RWPE1 (cell line): ENCODE results near the gene TTC28.

Experiments
- CTCF ChIA-PET: fragments of 350-600 bp; sonication (Branson Sonifier 250); formaldehyde crosslinking; extraction: SDS; loops from one replicate; lab custom pipeline; 2021; lab: Yijun Ruan, JAX
- POLR2A ChIA-PET: fragments of 400-600 bp; formaldehyde crosslinking; extraction: SDS; loops from one replicate; lab custom pipeline; 2020; ENCODE audit warnings: antibody characterized with exemption; ENCODE audit not compliant: low non-redundant PET; lab: Yijun Ruan, JAX
- DNase-seq: peaks from one replicate; pipeline ENCODE4 v3.0.0; 2012; ENCODE audit warnings: low spot score
- H3K27ac ChIP-seq: fragments of 450-650 bp; 2 replicates; pipeline ENCODE4 v1.5.1; 2017
- CTCF ChIP-seq: fragments of 450-650 bp; conservative IDR thresholded peaks from 2 replicates; pipeline ENCODE4 v1.5.1; 2017; ENCODE audit warnings: low read depth, mild to moderate bottlenecking

The TTC28 gene

DNA sequence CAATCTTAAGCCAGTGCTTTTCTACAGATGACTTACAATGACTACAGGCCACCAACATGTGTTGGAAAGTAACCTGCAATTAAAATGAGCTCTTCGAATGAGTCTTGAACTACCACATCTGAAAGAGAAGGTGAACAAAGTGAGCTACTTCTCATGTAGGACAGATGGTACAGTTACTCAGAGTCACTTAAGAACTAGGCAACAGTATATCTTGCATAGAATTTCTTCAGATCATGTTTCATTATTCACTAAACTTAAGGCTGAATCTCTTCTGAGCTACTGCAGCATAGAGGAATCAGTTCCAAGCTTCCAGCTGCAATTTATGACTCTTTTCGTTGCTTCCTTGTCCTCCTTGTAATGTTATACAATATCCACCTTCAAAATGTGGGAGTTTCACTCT is 270.9 kb downstream of the TTC28 start:
- POLR2A ChIA-PET, result no interaction called here
- H3K27ac ChIP-seq, result no peak overlapping the region
- CTCF ChIA-PET, result interaction anchor here (0.6 kb wide), 1 partner anchor 1275 kb away, joined by 3 read pairs; no protein-coding TSS in a partner anchor
- DNase-seq, result no peak
- no peak for TF ChIP-seq CTCF

DNA sequence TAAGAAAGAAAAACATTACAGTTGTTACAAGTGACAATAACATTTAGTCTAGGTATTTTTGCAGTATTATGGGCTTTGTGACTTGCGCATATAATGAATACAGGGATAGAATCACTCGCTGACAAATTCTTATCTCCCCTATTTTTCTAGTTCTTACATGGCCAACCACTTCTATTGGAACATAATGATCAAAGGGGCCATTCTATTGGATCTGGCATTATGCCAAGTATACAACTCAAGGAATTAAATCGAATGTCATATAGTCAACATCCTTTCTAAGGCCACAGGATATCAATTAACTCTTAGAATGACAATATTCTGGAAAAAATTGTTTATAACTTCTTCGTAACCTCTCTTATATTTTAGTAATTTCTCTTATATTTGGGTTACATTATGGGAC is 272.0 kb downstream of the TTC28 start:
- ChIA-PET CTCF (no interaction called here), POLR2A (no interaction called here)
- TF ChIP-seq CTCF, result no peak
- H3K27ac ChIP-seq, result no peak overlapping the region
- no peak for DNase-seq

GRCh38 chr22:28406246-28406645 is 273.4 kb downstream of the TTC28 start:
- no peak for DNase-seq
- ChIA-PET CTCF (no interaction called here), POLR2A (no interaction called here)
- TF ChIP-seq CTCF, result no peak
- H3K27ac ChIP-seq, result no peak overlapping the region

DNA sequence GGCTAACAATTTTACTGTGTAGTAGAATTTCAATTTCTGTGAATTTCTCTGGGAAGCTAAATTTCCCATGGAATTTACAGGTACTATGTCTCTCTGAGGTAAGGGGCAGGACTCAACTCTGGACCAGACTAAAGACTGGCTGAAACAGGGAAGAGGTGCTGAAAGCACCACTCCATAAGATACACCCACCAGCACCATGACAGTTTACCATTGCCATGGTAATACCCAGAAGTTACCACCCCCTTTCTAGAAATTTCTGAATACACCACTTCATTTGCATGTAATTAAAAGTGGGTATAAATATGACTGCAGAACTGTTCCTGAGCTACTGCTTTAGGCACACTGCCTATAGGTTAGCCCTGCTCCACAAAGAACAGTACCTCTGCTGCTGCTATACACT is 274.1 kb downstream of the TTC28 start:
- CTCF ChIA-PET, result no interaction called here
- POLR2A ChIA-PET, result no interaction called here
- H3K27ac ChIP-seq, result no peak overlapping the region
- TF ChIP-seq CTCF, result no peak
- DNase-seq, result no peak

- no peak for DNase-seq
- no peak overlapping the region for H3K27ac ChIP-seq
- ChIA-PET CTCF (no interaction called here), POLR2A (no interaction called here)
- no peak for TF ChIP-seq CTCF
Measured at GRCh38 chr22:28402539-28402938, 277.1 kb downstream of the TTC28 start.

DNA sequence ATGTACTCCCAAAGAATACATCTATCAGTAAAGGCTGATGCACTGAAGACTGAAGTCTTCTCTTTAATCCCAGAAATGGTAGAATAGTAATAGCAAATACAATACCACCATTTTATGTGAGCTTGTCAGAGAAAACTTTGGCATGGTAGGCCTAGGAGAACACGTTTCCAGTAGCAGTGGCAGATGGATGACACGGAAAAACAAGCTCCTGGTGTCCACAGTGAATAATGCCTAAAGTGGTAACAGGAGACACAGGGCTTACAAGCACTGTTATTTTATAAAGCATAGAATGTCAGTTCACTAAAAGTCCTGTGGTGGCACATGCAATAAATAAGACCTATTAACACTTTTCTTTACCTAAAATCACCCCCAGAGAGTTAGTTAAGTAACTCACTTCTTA is 277.6 kb downstream of the TTC28 start:
- no peak for TF ChIP-seq CTCF
- no peak overlapping the region for H3K27ac ChIP-seq
- ChIA-PET CTCF (no interaction called here), POLR2A (no interaction called here)
- no peak for DNase-seq

- DNase-seq, result no peak
- POLR2A ChIA-PET, result no interaction called here
- no peak for TF ChIP-seq CTCF
- CTCF ChIA-PET, result no interaction called here
- no peak overlapping the region for H3K27ac ChIP-seq
Measured at GRCh38 chr22:28398981-28399380, 280.7 kb downstream of the TTC28 start.
